CD4-positive, alpha-beta T cell (primary cell): ENCODE measurements around the gene MTERF1. TPM values are rescaled to one million over a fixed set of nuclear protein-coding genes. Genes with fewer than 3 reads are reported as not detected.
"Not testable (repeated sequence)": the region's sequence is repeated elsewhere in the genome, so short reads cannot be mapped to it uniquely, and the experiment has no call there.

ENCODE experiments used
- ATAC-seq: fragments of 200-7000 bp; cut with Tn5 transposase; one replicate; pipeline ENCODE4 v1.10.0; 2022; ENCODE audit warnings: mild to moderate bottlenecking; ENCODE audit not compliant: poor library complexity
- CTCF ChIA-PET: fragments of 350-600 bp; sonication (Branson Sonifier 250); formaldehyde crosslinking; loops from one replicate; lab custom pipeline; 2021; ENCODE audit warnings: antibody characterized with exemption, inconsistent platforms; lab: Charles Lee
- POLR2A ChIA-PET: fragments of 350-600 bp; sonication (Branson Sonifier 250); formaldehyde crosslinking; loops from one replicate; lab custom pipeline; 2021; ENCODE audit warnings: antibody characterized with exemption, inconsistent platforms; lab: Charles Lee
- DNase-seq, 14 experiments: peaks; one replicate each; pipeline ENCODE4 v3.0.0-alpha.2; 2013 to 2020; ENCODE audit warnings: mixed read lengths in 2 of 14
- H3K27ac ChIP-seq, 2 donors: one replicate each; pipeline versions ENCODE4 v1.5.1 to v1.7.0; 2013; ENCODE audit warnings: low read length in 2 of 2, low read depth in 1 of 2, mild to moderate bottlenecking in 1 of 2
- H3K27me3 ChIP-seq, 2 experiments: 1 replicate in 1 of 2; 2 replicates in 1 of 2; pipeline versions ENCODE4 v1.6.1 to v1.7.0; 2013; ENCODE audit warnings: low read length in 2 of 2, control low read depth in 1 of 2, mild to moderate bottlenecking in 1 of 2, moderate library complexity in 1 of 2; ENCODE audit not compliant: insufficient read depth in 2 of 2, control insufficient read depth in 1 of 2
- H3K36me3 ChIP-seq: one replicate; pipeline ENCODE4 v1.6.1; 2013; ENCODE audit warnings: low read length, control low read depth; ENCODE audit not compliant: insufficient read depth
- H3K4me1 ChIP-seq: one replicate; pipeline ENCODE4 v1.6.1; 2013; ENCODE audit warnings: low read length, control low read depth; ENCODE audit not compliant: insufficient read depth
- H3K4me3 ChIP-seq: one replicate; pipeline ENCODE4 v1.5.1; 2013; ENCODE audit warnings: mild to moderate bottlenecking, low read length, moderate library complexity
- H3K9me3 ChIP-seq, 2 experiments: 1 replicate in 1 of 2; 2 replicates in 1 of 2; pipeline versions ENCODE4 v1.6.1 to v1.7.0; 2013; ENCODE audit warnings: low read length in 2 of 2, mild to moderate bottlenecking in 2 of 2, control low read depth in 1 of 2, moderate library complexity in 1 of 2; ENCODE audit not compliant: control insufficient read depth in 1 of 2, insufficient read depth in 1 of 2
- H3K27ac Mint-ChIP-seq: one replicate; pipeline ENCODE4 v1.8.0; 2020; ENCODE audit warnings: mixed read lengths
- H3K27me3 Mint-ChIP-seq: one replicate; pipeline ENCODE4 v1.8.0; 2021; ENCODE audit warnings: mixed read lengths
- H3K36me3 Mint-ChIP-seq: one replicate; pipeline ENCODE4 v1.8.0; 2021; ENCODE audit warnings: low read depth, mixed read lengths
- H3K4me1 Mint-ChIP-seq: one replicate; pipeline ENCODE4 v1.8.0; 2021; ENCODE audit warnings: low read depth, mixed read lengths
- H3K4me3 Mint-ChIP-seq: one replicate; pipeline ENCODE4 v1.8.0; 2020; ENCODE audit warnings: mild to moderate bottlenecking, mixed read lengths
- H3K9me3 Mint-ChIP-seq: one replicate; pipeline ENCODE4 v1.8.0; 2020; ENCODE audit warnings: mixed read lengths
- CTCF ChIP-seq: fragments of 200-600 bp; IDR thresholded peaks from one replicate; pipeline ENCODE4 v1.8.0; 2022; ENCODE audit warnings: antibody characterized with exemption, mild to moderate bottlenecking
- intact Hi-C, 2 experiments: fragments of 100-400 bp; cut with DNase I in 1 of 2; cut with micrococcal nuclease in 1 of 2; formaldehyde crosslinking; loops; one replicate each; pipeline versions ENCODE4 v1.15.1 to v1.9.0; 2023 to 2025; cut with DNase I, micrococcal nuclease
- total RNA-seq, 174 experiments: library from RNA in 2 of 174; stranded (reverse) in 2 of 174; gene quantifications; one replicate each; pipeline ENCODE4 v1.2.3 and lab custom pipeline; 2021 to 2026

Gene MTERF1
- total RNA-seq, 2 experiments from 2014 or later, result 11.0 to 11.9 TPM

- Mint-ChIP-seq H3K36me3 (no peaks in the 10 kb centered on the region), H3K27ac (no peak overlapping the region), H3K4me1 (no peaks in the 10 kb centered on the region), H3K4me3 (no peak overlapping the region), H3K27me3 (peaks cover 15% of the 10 kb centered on the region), H3K9me3 (no peaks in the 10 kb centered on the region)
- CTCF ChIA-PET, result no interaction called here
- no peaks in the 10 kb centered on the region for H3K36me3 ChIP-seq
- POLR2A ChIA-PET, result interaction anchor here (1.5 kb wide), 1 partner anchor 42 kb away, joined by 3 read pairs; no protein-coding TSS in a partner anchor
- H3K27me3 ChIP-seq, result peaks cover 0 to 11% of the 10 kb centered on the region in 2 experiments
- ATAC-seq (no peak), DNase-seq (no peak)
- no peak overlapping the region for H3K27ac ChIP-seq
- no peak overlapping the region for H3K4me3 ChIP-seq
- intact Hi-C loops, result no loop called here
- H3K9me3 ChIP-seq, result peaks cover 0 to 4% of the 10 kb centered on the region in 2 experiments
- no peak for TF ChIP-seq CTCF
- H3K4me1 ChIP-seq, result no peaks in the 10 kb centered on the region
Observed at GRCh38 chr7:91898240-91898992, 17.9 kb upstream of the MTERF1 start.

DNA sequence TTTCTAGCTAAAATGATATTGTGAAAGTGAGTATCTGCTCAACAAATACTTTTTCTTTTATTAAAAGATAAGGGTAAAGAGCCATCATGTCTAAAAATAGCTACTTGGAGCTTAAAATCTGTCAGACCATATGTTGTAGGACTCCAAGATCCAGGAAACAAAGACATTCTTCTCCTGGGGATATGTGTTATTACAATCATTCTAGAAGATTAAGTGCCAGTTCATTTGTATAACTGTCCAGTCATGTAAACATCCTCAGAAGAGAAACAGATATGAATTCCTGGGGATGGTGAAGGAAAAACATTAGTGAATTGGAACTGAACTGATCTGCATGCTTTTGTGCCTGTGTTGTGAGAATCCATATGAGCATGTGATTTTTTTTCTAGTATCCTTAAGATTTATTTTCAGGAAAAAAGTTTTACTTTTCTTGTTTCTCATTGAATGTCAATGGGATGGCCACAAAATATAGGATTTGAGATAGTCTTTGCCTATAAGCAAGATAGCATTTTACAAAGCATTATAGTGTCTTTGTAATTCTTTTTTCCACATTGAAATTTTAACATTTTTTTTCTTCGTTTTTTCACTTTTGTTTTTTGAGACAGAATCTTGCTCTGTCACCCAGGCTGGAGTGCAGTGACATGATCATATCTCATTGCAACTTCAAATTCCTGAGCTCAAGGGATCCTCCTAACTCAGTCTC is 14.4 kb upstream of the MTERF1 start:
- no peaks in the 10 kb centered on the region for H3K9me3 ChIP-seq
- intact Hi-C loops, result no loop called here
- TF ChIP-seq CTCF, result no peak
- H3K27me3 ChIP-seq, result peaks cover 0 to 11% of the 10 kb centered on the region in 2 experiments
- ChIA-PET CTCF (no interaction called here), POLR2A (no interaction called here)
- no peaks in the 10 kb centered on the region for H3K36me3 Mint-ChIP-seq
- DNase-seq (no peak), ATAC-seq (no peak)
- H3K4me1 Mint-ChIP-seq, result no peaks in the 10 kb centered on the region
- no peaks in the 10 kb centered on the region for H3K9me3 Mint-ChIP-seq
- H3K27me3 Mint-ChIP-seq, result peaks cover 21% of the 10 kb centered on the region
- H3K4me3 Mint-ChIP-seq, result no peak overlapping the region
- H3K36me3 ChIP-seq, result no peaks in the 10 kb centered on the region
- H3K4me1 ChIP-seq, result no peaks in the 10 kb centered on the region
- no peak overlapping the region for H3K4me3 ChIP-seq
- H3K27ac ChIP-seq, result no peak overlapping the region
- no peak overlapping the region for H3K27ac Mint-ChIP-seq

GRCh38 chr7:91893699-91894098 is 13.2 kb upstream of the MTERF1 start:
- H3K36me3 Mint-ChIP-seq, H3K4me1 Mint-ChIP-seq, H3K4me3 Mint-ChIP-seq, ATAC-seq, H3K4me1 ChIP-seq, CTCF ChIA-PET, H3K4me3 ChIP-seq, intact Hi-C loops, H3K27ac ChIP-seq, H3K27ac Mint-ChIP-seq, POLR2A ChIA-PET, H3K9me3 Mint-ChIP-seq, H3K9me3 ChIP-seq, DNase-seq, H3K36me3 ChIP-seq: not testable (repeated sequence)
- peaks cover 0 to 11% of the 10 kb centered on the region in 2 experiments for H3K27me3 ChIP-seq
- H3K27me3 Mint-ChIP-seq, result peaks cover 21% of the 10 kb centered on the region
